Peyer's patch (tissue), 4 donors: Measurements from ENCODE around the gene PDK2.

Source experiments
- CTCF ChIP-seq, 6 experiments: fragments of 450-650 bp in 4 of 6; fragments of 200-600 bp in 2 of 6; sonication (generic) in 1 of 6; IDR thresholded peaks; one replicate each; pipeline ENCODE4 v1.5.1; 2017 to 2019; ENCODE audit warnings: antibody characterized with exemption in 6 of 6, mild to moderate bottlenecking in 3 of 6, moderate library complexity in 1 of 6
- POLR2A ChIP-seq, 2 donors: fragments of 450-650 bp; IDR thresholded peaks; one replicate each; pipeline ENCODE4 v1.5.1; 2017; ENCODE audit warnings: antibody characterized with exemption in 2 of 2, mild to moderate bottlenecking in 2 of 2, moderate library complexity in 2 of 2

- TF ChIP-seq CTCF (IDR thresholded peaks at IDR 0.05), result no peak
- TF ChIP-seq POLR2A (IDR thresholded peaks at IDR 0.05), result peak in 1 of 2 donors; percentile 7
Observed at GRCh38 chr17:50056961-50057330, 38.2 kb upstream of the PDK2 start.
